ENCODE results near the gene EIF3D. TPM values are rescaled to one million over a fixed set of nuclear protein-coding genes. Genes with fewer than 3 reads are reported as not detected.

Gene EIF3D
- total RNA-seq, 1 donor from 2014 or later, result 1,330 TPM

DNA sequence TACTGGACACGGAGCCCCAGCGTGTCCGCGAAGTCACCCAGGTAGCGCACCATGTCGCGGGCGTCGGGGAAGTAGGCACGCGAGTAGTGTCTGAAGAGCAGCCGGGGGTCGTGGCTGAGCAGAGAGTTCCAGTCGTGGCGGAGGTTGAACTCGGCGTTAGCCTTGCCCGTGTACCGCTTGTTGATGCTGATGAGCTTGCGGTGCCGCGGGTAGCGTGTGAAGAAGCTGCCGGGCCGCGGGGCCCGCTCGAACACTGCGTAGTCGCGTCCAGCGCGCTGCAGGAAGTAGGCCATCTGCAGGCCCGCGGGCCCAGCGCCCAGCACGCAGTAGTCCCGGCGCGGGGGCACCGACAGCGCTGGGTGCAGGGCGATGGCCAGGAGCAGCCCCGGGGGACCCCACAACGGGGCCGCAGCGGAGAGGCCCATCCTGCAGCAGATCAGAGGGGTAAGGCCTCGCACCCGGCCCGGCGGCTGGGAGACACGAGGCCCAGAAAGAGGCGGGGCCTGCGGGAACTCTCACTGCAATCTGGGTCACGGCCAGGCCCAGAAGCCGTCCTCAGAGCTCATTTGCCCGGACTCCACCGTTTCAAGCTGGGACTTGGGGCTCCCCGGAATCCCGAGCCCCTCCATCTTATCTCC lies 22.8 kb downstream of the EIF3D start:
- FAIRE-seq (no peak), DNase-seq (ENCODE audit: low read depth) (no peak)
- peaks cover 4% of the 10 kb centered on the region for H3K36me3 ChIP-seq (ENCODE audit: control insufficient read depth, insufficient read depth, low read length)
- no peaks in the 10 kb centered on the region for H3K27me3 ChIP-seq (ENCODE audit: control insufficient read depth, insufficient read depth, low read length)
- H3K4me3 ChIP-seq (ENCODE audit: low read depth, low read length), result peak overlapping the region; percentile 42
- TF ChIP-seq, protein P1, sequence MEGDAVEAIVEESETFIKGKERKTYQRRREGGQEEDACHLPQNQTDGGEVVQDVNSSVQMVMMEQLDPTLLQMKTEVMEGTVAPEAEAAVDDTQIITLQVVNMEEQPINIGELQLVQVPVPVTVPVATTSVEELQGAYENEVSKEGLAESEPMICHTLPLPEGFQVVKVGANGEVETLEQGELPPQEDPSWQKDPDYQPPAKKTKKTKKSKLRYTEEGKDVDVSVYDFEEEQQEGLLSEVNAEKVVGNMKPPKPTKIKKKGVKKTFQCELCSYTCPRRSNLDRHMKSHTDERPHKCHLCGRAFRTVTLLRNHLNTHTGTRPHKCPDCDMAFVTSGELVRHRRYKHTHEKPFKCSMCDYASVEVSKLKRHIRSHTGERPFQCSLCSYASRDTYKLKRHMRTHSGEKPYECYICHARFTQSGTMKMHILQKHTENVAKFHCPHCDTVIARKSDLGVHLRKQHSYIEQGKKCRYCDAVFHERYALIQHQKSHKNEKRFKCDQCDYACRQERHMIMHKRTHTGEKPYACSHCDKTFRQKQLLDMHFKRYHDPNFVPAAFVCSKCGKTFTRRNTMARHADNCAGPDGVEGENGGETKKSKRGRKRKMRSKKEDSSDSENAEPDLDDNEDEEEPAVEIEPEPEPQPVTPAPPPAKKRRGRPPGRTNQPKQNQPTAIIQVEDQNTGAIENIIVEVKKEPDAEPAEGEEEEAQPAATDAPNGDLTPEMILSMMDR (IDR thresholded peaks at IDR 0.05; ENCODE audit: insufficient read depth, low read length, severe bottlenecking), result no peak

DNA sequence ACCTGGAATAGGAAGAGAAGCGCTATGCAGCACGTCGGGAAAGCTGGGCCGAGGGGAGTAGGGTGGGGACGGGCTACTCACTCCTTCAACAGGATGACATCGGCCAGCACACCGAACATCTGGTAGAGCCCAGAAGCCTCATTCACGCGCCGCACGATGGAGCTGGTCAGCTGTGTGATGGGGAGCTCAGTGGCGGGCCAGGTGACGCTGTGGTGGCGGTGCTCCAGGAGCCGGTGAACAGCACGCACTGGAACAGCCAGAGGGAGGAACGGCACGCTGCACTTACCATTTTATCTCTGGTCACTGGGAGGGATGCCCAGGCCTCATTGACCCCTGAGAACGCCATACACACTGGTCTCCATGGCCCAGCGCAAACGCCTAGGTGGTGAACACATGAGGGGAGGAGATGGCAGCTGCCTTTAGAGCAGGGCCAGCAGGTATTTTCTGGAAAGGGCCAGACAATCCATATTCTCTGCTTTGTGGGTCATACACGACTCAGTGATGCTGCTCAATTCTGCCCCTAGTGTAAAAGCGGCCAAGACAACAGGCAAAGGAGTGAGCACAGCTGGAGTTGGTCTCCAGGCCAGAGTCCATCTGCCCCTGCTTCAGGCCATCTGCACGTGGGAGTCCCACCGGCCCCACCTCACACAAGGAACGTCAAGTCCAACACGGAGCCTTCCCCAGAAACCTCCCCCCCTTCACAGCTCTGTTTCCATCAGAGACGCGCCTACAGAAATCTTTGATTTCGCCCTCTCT lies 30.9 kb downstream of the EIF3D start:
- Histone ChIP-seq H3K27me3 (ENCODE audit: control insufficient read depth, insufficient read depth, low read length) (no peaks in the 10 kb centered on the region), H3K36me3 (ENCODE audit: control insufficient read depth, insufficient read depth, low read length) (no peaks in the 10 kb centered on the region), H3K4me3 (ENCODE audit: low read depth, low read length) (no peak overlapping the region)
- DNase-seq (ENCODE audit: low read depth), result no peak
- FAIRE-seq, result no peak
- TF ChIP-seq, protein P1 (IDR thresholded peaks at IDR 0.05; ENCODE audit: insufficient read depth, low read length, severe bottlenecking), result no peak

DNA sequence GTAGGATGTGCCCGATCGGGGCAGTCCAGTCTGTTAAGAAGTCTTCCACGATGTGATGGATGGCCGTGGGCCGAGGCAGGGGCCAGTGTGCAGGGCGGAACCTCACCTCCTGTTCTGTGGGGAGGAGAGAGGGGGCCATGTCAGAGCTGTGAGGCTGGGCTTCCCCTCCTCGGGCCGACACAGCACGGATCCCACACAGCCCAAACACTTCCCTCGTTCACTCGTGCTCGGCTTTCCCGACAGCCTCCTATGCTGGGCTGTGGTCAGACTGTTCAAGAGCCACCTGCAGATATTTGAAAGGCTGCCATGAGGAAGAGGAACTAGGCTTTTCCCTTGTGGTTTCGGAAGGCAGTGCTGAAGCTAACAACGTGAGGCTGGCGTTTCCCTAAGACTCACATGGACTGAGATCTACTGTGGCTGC lies 35.3 kb downstream of the EIF3D start:
- Histone ChIP-seq H3K27me3 (ENCODE audit: control insufficient read depth, insufficient read depth, low read length) (no peaks in the 10 kb centered on the region), H3K36me3 (ENCODE audit: control insufficient read depth, insufficient read depth, low read length) (no peaks in the 10 kb centered on the region), H3K4me3 (ENCODE audit: low read depth, low read length) (no peak overlapping the region)
- TF ChIP-seq, protein P1 (IDR thresholded peaks at IDR 0.05; ENCODE audit: insufficient read depth, low read length, severe bottlenecking), result no peak
- no peak for DNase-seq (ENCODE audit: low read depth)
- FAIRE-seq, result no peak

DNA sequence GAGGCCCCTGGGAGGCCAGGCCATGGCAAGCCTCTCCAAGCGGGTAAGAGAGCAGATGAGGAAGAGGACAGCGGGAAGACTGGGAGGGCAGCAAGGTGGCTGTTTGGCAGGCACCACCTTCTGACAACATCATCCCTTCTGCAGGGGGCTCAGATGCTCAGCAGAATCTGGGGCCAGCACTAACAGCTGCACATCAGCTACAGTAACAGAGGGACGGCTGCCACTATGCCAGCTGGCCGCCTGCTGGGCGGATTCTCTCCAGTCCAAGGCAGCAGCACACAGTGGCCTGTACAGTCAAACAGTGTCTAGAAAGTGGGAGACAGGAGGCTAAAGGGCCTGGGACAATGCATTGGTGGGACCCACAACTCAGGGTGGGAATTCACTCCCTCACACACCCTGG lies 36.9 kb downstream of the EIF3D start:
- TF ChIP-seq, protein P1 (IDR thresholded peaks at IDR 0.05; ENCODE audit: insufficient read depth, low read length, severe bottlenecking), result no peak
- no peaks in the 10 kb centered on the region for H3K36me3 ChIP-seq (ENCODE audit: control insufficient read depth, insufficient read depth, low read length)
- H3K4me3 ChIP-seq (ENCODE audit: low read depth, low read length), result no peak overlapping the region
- no peaks in the 10 kb centered on the region for H3K27me3 ChIP-seq (ENCODE audit: control insufficient read depth, insufficient read depth, low read length)
- DNase-seq (ENCODE audit: low read depth), result no peak
- no peak for FAIRE-seq

DNA sequence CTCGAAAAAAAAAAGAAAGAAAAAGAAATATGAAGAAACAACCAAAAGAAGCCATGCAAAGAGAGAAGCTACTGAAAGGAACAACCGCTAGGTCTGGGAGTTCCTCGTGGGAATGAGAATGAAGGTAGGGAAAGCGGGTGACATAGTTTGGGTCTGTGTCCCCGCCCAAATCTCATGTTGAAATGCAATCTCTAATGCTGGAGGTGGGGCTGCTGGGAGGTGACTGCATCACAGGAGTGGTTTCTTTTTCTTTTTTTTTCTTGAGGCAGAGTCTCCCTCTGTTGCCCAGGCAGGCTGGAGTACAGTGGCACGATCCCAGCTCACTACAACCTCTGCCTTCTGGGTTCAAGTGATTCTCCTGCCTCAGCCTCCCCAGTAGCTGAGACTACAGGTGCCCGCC lies 37.8 kb downstream of the EIF3D start:
- no peak for FAIRE-seq
- Histone ChIP-seq H3K36me3 (ENCODE audit: control insufficient read depth, insufficient read depth, low read length) (no peaks in the 10 kb centered on the region), H3K27me3 (ENCODE audit: control insufficient read depth, insufficient read depth, low read length) (no peaks in the 10 kb centered on the region), H3K4me3 (ENCODE audit: low read depth, low read length) (no peak overlapping the region)
- TF ChIP-seq, protein P1 (IDR thresholded peaks at IDR 0.05; ENCODE audit: insufficient read depth, low read length, severe bottlenecking), result no peak
- no peak for DNase-seq (ENCODE audit: low read depth)
